CD4-positive, alpha-beta T cell (primary cell): ENCODE results near the gene TAF3. TPM values are rescaled to one million over a fixed set of nuclear protein-coding genes. Genes with fewer than 3 reads are reported as not detected.
"Not testable (repeated sequence)": the region's sequence is repeated elsewhere in the genome, so short reads cannot be mapped to it uniquely, and the experiment has no call there.

Source experiments
- ATAC-seq: fragments of 200-7000 bp; cut with Tn5 transposase; one replicate; pipeline ENCODE4 v1.10.0; 2022; ENCODE audit warnings: mild to moderate bottlenecking; ENCODE audit not compliant: poor library complexity
- CTCF ChIA-PET: fragments of 350-600 bp; sonication (Branson Sonifier 250); formaldehyde crosslinking; loops from one replicate; lab custom pipeline; 2021; ENCODE audit warnings: antibody characterized with exemption, inconsistent platforms; lab: Charles Lee
- POLR2A ChIA-PET: fragments of 350-600 bp; sonication (Branson Sonifier 250); formaldehyde crosslinking; loops from one replicate; lab custom pipeline; 2021; ENCODE audit warnings: antibody characterized with exemption, inconsistent platforms; lab: Charles Lee
- DNase-seq, 14 experiments: peaks; one replicate each; pipeline ENCODE4 v3.0.0-alpha.2; 2013 to 2020; ENCODE audit warnings: mixed read lengths in 2 of 14
- H3K27ac ChIP-seq, 2 donors: one replicate each; pipeline versions ENCODE4 v1.5.1 to v1.7.0; 2013; ENCODE audit warnings: low read length in 2 of 2, low read depth in 1 of 2, mild to moderate bottlenecking in 1 of 2
- H3K27me3 ChIP-seq, 2 experiments: 1 replicate in 1 of 2; 2 replicates in 1 of 2; pipeline versions ENCODE4 v1.6.1 to v1.7.0; 2013; ENCODE audit warnings: low read length in 2 of 2, control low read depth in 1 of 2, mild to moderate bottlenecking in 1 of 2, moderate library complexity in 1 of 2; ENCODE audit not compliant: insufficient read depth in 2 of 2, control insufficient read depth in 1 of 2
- H3K36me3 ChIP-seq: one replicate; pipeline ENCODE4 v1.6.1; 2013; ENCODE audit warnings: low read length, control low read depth; ENCODE audit not compliant: insufficient read depth
- H3K4me1 ChIP-seq: one replicate; pipeline ENCODE4 v1.6.1; 2013; ENCODE audit warnings: low read length, control low read depth; ENCODE audit not compliant: insufficient read depth
- H3K4me3 ChIP-seq: one replicate; pipeline ENCODE4 v1.5.1; 2013; ENCODE audit warnings: mild to moderate bottlenecking, low read length, moderate library complexity
- H3K9me3 ChIP-seq, 2 experiments: 1 replicate in 1 of 2; 2 replicates in 1 of 2; pipeline versions ENCODE4 v1.6.1 to v1.7.0; 2013; ENCODE audit warnings: low read length in 2 of 2, mild to moderate bottlenecking in 2 of 2, control low read depth in 1 of 2, moderate library complexity in 1 of 2; ENCODE audit not compliant: control insufficient read depth in 1 of 2, insufficient read depth in 1 of 2
- H3K27ac Mint-ChIP-seq: one replicate; pipeline ENCODE4 v1.8.0; 2020; ENCODE audit warnings: mixed read lengths
- H3K27me3 Mint-ChIP-seq: one replicate; pipeline ENCODE4 v1.8.0; 2021; ENCODE audit warnings: mixed read lengths
- H3K36me3 Mint-ChIP-seq: one replicate; pipeline ENCODE4 v1.8.0; 2021; ENCODE audit warnings: low read depth, mixed read lengths
- H3K4me1 Mint-ChIP-seq: one replicate; pipeline ENCODE4 v1.8.0; 2021; ENCODE audit warnings: low read depth, mixed read lengths
- H3K4me3 Mint-ChIP-seq: one replicate; pipeline ENCODE4 v1.8.0; 2020; ENCODE audit warnings: mild to moderate bottlenecking, mixed read lengths
- H3K9me3 Mint-ChIP-seq: one replicate; pipeline ENCODE4 v1.8.0; 2020; ENCODE audit warnings: mixed read lengths
- CTCF ChIP-seq: fragments of 200-600 bp; IDR thresholded peaks from one replicate; pipeline ENCODE4 v1.8.0; 2022; ENCODE audit warnings: antibody characterized with exemption, mild to moderate bottlenecking
- intact Hi-C, 2 experiments: fragments of 100-400 bp; cut with DNase I in 1 of 2; cut with micrococcal nuclease in 1 of 2; formaldehyde crosslinking; loops; one replicate each; pipeline versions ENCODE4 v1.15.1 to v1.9.0; 2023 to 2025; cut with DNase I, micrococcal nuclease
- total RNA-seq, 174 experiments: library from RNA in 2 of 174; stranded (reverse) in 2 of 174; gene quantifications; one replicate each; pipeline ENCODE4 v1.2.3 and lab custom pipeline; 2021 to 2026

Gene TAF3
- total RNA-seq, 2 experiments from 2014 or later: 12.6 to 12.8 TPM

- H3K4me1 Mint-ChIP-seq: peaks cover 9% of the 10 kb centered on the region
- Histone ChIP-seq H3K9me3 (no peaks in the 10 kb centered on the region), H3K27ac (no peak overlapping the region), H3K27me3 (peaks cover 0 to 4% of the 10 kb centered on the region in 2 experiments), H3K4me3 (no peak overlapping the region), H3K4me1 (peaks cover 5% of the 10 kb centered on the region), H3K36me3 (no peaks in the 10 kb centered on the region)
- intact Hi-C loops: no loop called here
- no peaks in the 10 kb centered on the region for H3K36me3 Mint-ChIP-seq
- TF ChIP-seq CTCF: no peak
- ATAC-seq (no peak), DNase-seq (no peak)
- no peak overlapping the region for H3K27ac Mint-ChIP-seq
- H3K4me3 Mint-ChIP-seq: no peak overlapping the region
- CTCF ChIA-PET: interaction anchor here (0.6 kb wide), 1 partner anchor 242 kb away, joined by 3 read pairs; no protein-coding TSS in a partner anchor
- POLR2A ChIA-PET: no interaction called here
- H3K9me3 Mint-ChIP-seq: no peaks in the 10 kb centered on the region
- peaks cover 15% of the 10 kb centered on the region for H3K27me3 Mint-ChIP-seq
Observed at GRCh38 chr10:8023851-8024250, 205.5 kb downstream of the TAF3 start.

- intact Hi-C loops: no loop called here
- Mint-ChIP-seq H3K27me3 (peaks cover 24% of the 10 kb centered on the region), H3K27ac (no peak overlapping the region), H3K4me1 (peaks cover 9% of the 10 kb centered on the region), H3K36me3 (no peaks in the 10 kb centered on the region), H3K4me3 (peak overlapping the region; percentile 84), H3K9me3 (no peaks in the 10 kb centered on the region)
- H3K27me3 ChIP-seq: peaks cover 1 to 6% of the 10 kb centered on the region in 2 experiments
- H3K27ac ChIP-seq: no peak overlapping the region
- TF ChIP-seq CTCF: no peak
- H3K4me1 ChIP-seq: peaks cover 5% of the 10 kb centered on the region
- no peaks in the 10 kb centered on the region for H3K36me3 ChIP-seq
- CTCF ChIA-PET: no interaction called here
- peak overlapping the region; percentile 27 for H3K4me3 ChIP-seq
- DNase-seq (no peak), ATAC-seq (no peak)
- POLR2A ChIA-PET: no interaction called here
- H3K9me3 ChIP-seq: no peaks in the 10 kb centered on the region
Observed at GRCh38 chr10:8026349-8027259, 208.3 kb downstream of the TAF3 start.

DNA sequence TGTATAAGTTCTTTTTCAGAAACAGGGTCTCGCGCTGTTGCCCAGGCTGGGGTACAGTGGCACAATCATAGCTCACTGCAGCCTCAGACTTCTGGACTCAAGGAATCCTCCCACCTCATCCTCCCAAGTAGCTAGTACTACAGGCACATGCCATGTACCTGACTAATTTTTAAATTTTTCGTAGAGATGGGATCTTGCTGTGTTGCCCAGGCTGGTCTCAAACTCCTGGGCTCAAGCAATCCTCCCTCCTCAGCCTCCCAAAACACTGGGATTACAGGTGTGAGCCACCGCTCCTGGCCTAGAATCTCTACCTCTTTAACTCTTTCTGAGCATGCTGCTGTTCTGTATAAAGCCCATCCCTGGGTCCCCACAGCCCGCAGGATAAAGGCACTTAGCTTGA, 212.9 kb downstream of the TAF3 start:
- H3K27me3 Mint-ChIP-seq: peaks cover 61% of the 10 kb centered on the region
- H3K9me3 Mint-ChIP-seq, H3K36me3 ChIP-seq, H3K4me3 Mint-ChIP-seq, ATAC-seq, H3K36me3 Mint-ChIP-seq, H3K27ac Mint-ChIP-seq, POLR2A ChIA-PET, CTCF ChIA-PET, H3K4me3 ChIP-seq, DNase-seq, H3K27ac ChIP-seq: not testable (repeated sequence)
- peaks cover 34% of the 10 kb centered on the region for H3K4me1 ChIP-seq
- peaks cover 38 to 39% of the 10 kb centered on the region in 2 experiments for H3K27me3 ChIP-seq
- peaks cover 0 to 19% of the 10 kb centered on the region in 2 experiments for H3K9me3 ChIP-seq
- peaks cover 17% of the 10 kb centered on the region for H3K4me1 Mint-ChIP-seq
- intact Hi-C loops: loop anchor here in 1 of 2 experiments (10.0 kb wide), 1 partner anchor 506 kb away; no protein-coding TSS in a partner anchor
